Anterior cingulate cortex (tissue), 58 donors: Measurements from ENCODE around the gene TUBB6.

Source experiments
- DNase-seq, 58 donors: peaks; one replicate each; lab custom pipeline; 2025; lab: John Stamatoyannopoulos, UW

Gene TUBB6

DNA sequence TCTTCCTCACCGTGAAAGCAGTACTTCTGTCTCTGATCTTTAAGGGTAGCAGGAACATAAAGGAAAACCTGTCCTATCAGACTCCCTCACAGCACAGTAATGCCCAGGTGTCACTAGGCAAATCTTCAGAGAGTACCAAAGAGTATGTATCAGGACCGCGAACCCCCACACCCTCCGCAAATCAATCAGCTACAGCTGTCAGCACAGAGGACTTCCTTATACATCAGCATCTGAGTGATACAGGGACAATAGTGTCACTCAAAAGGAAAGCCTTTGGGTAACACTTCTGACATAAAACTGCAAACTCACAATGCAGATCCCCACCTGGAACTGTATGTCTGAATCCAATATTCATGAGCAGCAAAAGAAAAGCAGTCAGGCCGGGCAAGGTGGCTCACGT lies 66.4 kb downstream of the TUBB6 start:
- no peak for DNase-seq
